ENCODE data around the gene ABLIM1.
A peak's percentile ranks its signal among the peaks of the same experiment; 100 is the strongest.

The ABLIM1 gene

GRCh38 chr10:114575417-114576131, 82.5 kb downstream of the ABLIM1 start:
- no peak for DNase-seq

GRCh38 chr10:114573330-114574045, 84.6 kb downstream of the ABLIM1 start:
- no peak for DNase-seq

GRCh38 chr10:114571316-114571999, 86.6 kb downstream of the ABLIM1 start:
- DNase-seq, result no peak

- DNase-seq, result no peak
These were observed 92.0 kb downstream of the ABLIM1 start for GRCh38 chr10:114566064-114566463.

GRCh38 chr10:114565066-114565465, 93.0 kb downstream of the ABLIM1 start:
- no peak for DNase-seq

- DNase-seq, result no peak
These were observed 97.0 kb downstream of the ABLIM1 start for GRCh38 chr10:114561008-114561523.

- no peak for DNase-seq
These were observed 97.9 kb downstream of the ABLIM1 start for GRCh38 chr10:114560144-114560543.

- no peak for DNase-seq
These were observed 98.4 kb downstream of the ABLIM1 start for GRCh38 chr10:114559636-114560035.

- DNase-seq, result no peak
These were observed 100.2 kb downstream of the ABLIM1 start for GRCh38 chr10:114557854-114558253.

GRCh38 chr10:114556236-114557122, 101.6 kb downstream of the ABLIM1 start:
- DNase-seq, result no peak

GRCh38 chr10:114553436-114553835, 104.6 kb downstream of the ABLIM1 start:
- DNase-seq, result no peak

- no peak for DNase-seq
These were observed 106.0 kb downstream of the ABLIM1 start for GRCh38 chr10:114552050-114552449.

- DNase-seq, result no peak
These were observed 106.5 kb downstream of the ABLIM1 start for GRCh38 chr10:114551636-114551972.

GRCh38 chr10:114550756-114551635, 107.1 kb downstream of the ABLIM1 start:
- peak; percentile 78 for DNase-seq

- DNase-seq, result peak; percentile 51
These were observed 109.4 kb downstream of the ABLIM1 start for GRCh38 chr10:114548662-114549061.

GRCh38 chr10:114547514-114547913, 110.6 kb downstream of the ABLIM1 start:
- DNase-seq, result no peak

- DNase-seq, result no peak
These were observed 111.0 kb downstream of the ABLIM1 start for GRCh38 chr10:114547056-114547455.

GRCh38 chr10:114545819-114546218, 112.3 kb downstream of the ABLIM1 start:
- no peak for DNase-seq

- no peak for DNase-seq
These were observed 113.0 kb downstream of the ABLIM1 start for GRCh38 chr10:114545071-114545470.

GRCh38 chr10:114544045-114544659, 113.9 kb downstream of the ABLIM1 start:
- no peak for DNase-seq

- DNase-seq, result no peak
These were observed 114.6 kb downstream of the ABLIM1 start for GRCh38 chr10:114543456-114543855.

Data from DMS53 (cell line).